NCI-H2081 treated with DMSO at 0.1 percent for 48 hours (cell line): ENCODE results near the gene MGAT5.

Experiments used
- DNase-seq: peaks from one replicate; lab custom pipeline; 2025; lab: John Stamatoyannopoulos, UW

Gene MGAT5

DNA sequence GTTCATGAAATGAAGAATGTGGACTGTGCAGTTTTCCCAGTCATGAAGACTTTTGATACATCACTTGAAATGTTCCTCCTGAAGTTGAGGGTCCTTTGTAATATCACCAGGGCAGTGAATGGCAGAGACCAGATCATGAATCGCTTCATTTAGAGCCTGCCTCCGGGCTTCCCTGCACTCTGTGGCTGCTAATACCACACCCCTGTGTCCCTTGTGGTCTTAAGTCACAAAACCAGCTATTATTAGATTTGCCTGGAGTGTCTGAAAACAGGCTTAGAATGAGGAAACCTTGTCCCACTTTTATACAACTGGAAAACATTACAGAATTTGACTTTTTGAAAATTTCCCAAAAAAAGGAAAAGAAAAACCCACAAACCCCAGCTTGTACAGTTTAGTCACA lies 147.9 kb downstream of the MGAT5 start:
- DNase-seq, result no peak

DNA sequence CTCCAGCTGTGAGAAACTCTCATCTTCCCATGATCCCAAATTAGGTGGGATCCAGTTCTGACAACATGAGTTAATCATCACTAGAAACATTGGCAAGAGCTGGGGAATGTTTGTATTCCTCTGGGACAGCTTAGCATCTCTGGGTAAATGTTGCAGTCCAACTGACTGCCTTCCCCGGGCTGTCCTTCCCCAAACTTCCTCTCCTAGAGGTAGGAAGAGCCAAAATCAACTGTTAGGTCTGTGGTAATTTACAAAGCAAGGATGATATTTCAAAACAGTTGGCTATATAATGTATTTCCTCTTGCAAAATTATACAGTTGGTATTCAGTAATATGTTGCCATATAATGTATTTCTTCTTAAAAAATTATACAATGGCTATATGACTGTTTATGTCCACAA lies 148.5 kb downstream of the MGAT5 start:
- DNase-seq, result no peak

GRCh38 chr2:134405611-134406081 lies 151.8 kb downstream of the MGAT5 start:
- no peak for DNase-seq

DNA sequence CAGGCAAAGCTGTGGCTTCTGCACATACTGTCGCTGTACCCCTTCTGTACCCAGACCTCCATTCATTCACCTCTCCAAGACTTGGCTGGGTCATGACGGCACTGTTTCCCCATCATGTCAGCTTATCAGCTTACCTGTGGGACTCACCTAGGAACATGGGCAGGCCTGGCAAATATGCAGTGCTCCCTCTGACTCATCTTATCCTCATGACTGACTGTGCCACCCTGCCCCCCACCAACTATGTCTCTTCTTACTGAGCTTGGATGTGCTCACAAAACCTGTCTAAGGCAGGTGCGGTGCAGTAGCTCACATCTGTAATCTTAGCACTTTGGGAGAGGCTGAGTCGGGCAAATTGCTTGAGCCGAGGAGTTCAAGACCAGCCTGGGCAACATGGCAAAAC lies 152.4 kb downstream of the MGAT5 start:
- DNase-seq, result no peak

DNA sequence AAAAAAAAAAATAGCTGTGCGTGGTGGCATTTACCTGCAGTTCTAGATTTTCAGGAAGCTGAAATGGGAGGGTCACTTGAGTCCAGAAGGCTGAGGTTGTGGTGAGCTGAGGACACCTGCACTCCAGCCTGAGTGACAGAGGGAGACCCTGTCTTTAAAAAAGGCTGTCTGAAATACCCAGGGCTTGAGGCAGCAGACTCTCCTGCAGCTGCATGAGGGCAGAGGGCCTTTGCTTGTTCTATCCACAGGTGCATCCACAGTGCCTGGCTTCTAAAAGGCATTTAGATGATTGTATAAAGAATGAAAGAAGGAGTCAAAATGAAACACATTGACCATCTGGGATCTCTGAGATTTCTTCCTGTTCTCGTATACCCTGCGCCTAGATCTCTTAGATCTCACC lies 152.9 kb downstream of the MGAT5 start:
- no peak for DNase-seq

DNA sequence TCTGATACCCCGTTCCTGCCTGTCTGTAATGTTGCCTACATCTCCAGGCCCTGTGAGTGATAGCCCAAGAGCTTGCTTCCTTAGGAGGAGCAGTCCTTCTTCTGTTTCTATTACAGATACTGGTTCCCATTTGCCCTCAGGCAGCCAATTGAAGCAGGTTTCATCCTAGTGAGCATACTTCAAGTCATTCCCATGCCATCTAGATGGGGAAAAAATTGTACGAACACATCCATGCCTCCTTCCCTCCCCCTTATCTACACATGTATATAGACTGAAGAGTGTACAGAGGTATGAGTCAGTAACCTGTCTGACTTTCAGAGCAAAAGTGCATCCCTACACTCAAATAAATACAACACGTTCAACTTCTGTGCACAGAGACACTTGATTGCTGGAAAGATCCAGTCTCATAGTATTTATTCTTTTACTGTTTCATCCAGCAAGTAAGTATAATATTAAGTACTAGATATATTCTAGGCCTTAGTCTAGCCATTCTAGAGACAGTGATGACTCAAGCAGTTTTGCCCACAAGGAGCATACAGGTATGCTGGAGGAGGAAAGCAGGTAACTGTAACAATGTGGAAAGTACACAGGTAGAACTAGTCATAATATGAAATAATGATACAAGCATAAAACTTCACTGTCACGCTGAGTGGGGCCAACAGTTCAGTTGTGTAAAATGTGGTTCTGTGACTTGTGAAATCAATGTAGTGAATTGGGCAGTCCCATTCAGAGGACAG lies 153.4 kb downstream of the MGAT5 start:
- DNase-seq, result no peak

- no peak for DNase-seq
Observed at GRCh38 chr2:134408386-134408785, 154.5 kb downstream of the MGAT5 start.

GRCh38 chr2:134408791-134409190 lies 154.9 kb downstream of the MGAT5 start:
- no peak for DNase-seq

DNA sequence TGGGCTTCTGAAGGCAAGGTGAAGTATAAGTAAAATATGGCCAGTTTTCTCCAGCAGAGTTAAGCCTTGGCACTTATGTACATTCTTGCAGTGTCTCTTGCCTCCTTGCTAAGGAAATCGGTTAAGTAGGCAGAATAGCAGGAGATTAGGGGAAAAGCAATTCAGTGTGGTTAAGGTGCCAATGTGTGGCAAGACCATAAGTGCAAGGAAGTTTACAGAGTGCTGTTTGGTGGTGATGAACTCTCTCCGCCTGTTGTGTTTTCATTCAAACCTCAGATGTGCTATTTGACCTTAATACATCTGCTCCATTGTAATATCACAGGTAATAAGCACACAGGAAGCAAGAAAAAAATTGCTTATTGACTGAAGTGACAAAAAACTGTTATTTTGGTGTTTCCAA lies 156.1 kb downstream of the MGAT5 start:
- DNase-seq, result no peak

GRCh38 chr2:134410831-134411231 lies 157.0 kb downstream of the MGAT5 start:
- DNase-seq, result no peak

DNA sequence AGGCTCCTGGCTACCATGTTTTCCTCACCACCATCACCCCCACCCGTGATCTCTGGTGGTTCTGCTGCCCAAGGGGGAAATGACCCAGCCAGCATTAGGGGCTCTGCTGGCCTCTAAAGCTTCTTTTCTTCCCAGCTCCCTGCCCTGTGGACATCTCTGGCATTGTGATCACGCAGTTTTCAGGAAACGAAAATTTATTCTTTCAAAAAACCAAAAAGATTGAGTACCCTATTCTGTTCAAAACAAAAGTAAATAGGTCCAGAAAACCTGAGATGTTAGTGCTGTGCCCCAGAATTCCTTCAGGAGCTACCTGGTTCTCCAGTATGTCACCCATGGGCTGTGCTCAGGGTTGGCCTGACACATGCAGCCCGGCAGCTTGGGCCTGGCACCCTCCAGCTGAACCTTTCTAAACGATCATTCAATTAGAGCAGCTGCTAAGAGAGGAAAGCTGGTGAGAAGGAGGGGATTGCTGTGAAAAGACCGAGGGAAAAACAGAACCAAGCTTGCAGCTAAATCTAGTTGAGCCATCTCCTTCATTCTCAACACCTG lies 157.5 kb downstream of the MGAT5 start:
- DNase-seq, result no peak

DNA sequence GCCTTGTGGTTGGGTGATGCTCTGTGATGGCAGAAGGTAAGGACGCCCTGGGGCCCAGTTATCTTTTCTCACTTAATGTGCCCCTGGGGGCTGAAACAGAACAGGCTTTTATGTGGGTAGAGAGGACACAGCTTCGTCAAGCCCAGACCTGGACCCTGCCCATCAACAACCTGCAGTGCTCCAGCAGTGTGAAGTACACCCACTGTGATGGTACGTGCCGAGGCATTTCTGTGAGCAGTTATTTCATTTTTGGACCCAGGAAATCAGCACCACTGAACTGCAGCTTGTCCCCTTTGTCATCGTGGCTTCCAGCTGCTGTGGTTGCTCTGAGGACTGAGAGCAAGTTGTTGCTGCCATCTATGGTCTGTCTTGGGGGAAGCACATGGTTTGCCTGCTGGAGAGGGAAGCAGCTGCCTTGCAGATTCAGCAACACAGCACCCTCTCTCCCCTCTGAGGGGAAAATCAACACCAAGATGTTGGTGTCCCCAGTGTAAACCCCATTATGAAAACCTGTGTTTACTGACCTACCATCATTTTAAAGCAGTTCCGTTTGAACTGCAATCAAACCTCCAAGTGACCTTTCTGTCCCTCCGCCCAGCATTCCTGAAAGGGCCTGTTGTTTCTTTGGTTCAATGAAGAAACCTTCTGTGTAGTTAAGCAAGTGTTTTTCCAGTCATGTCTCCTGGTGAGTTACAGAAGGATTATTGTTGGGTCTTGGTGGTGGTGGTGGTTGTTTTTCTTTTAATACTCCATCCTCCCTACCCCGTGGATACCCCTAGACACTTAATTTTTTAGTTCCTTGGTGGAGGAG lies 158.2 kb downstream of the MGAT5 start:
- peak; percentile 72 for DNase-seq

DNA sequence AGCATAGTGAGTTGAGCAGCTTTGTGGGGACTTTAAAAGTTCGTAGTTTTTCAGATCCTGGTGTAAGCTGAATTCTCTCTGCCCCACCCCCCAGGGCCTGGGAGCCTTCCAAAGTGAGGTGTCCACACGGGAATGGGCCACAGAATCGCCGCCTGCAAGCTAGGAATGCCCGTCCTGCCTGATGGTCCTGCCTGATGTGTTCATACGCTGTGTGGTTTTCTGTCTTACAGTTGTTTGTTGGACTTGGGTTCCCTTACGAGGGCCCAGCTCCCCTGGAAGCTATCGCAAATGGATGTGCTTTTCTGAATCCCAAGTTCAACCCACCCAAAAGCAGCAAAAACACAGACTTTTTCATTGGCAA lies 158.7 kb downstream of the MGAT5 start:
- DNase-seq, result no peak

DNA sequence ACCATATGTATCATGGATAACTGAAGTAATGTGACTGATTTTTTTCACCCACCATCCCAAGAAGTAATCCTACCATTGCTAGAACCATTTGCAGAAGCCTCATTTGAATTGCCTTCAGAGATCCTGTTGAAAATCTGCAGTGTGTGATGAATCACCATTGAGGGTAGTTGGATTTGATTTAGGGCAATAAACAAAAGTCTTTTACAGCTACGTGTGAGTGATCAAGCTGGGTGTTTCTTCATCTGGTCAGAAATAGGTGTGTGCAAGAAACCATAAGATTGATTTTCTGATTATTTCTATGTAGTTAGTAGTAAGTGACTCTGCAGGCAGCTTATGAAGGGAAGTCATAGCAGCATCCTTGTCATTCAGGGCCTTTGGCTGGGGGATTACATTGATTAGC lies 159.6 kb downstream of the MGAT5 start:
- DNase-seq, result no peak

DNA sequence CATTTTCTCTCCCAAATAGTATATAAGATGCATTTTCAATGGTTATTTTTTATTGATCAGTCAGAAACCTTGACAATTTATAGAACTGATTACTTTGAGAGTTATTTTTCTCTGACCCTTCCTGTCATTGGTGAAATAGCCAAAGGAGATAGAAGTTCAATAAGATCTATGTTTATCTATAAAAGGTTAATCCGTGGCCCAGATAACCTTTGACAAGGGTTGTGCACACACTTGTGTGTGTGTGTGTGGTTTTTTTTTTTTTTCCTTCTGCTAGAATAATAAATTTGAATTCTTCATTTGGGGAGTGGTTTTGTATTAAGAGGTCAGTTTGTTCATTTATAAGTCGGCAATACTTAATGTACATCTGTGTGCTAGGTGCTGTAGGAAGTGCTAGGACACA lies 160.0 kb downstream of the MGAT5 start:
- no peak for DNase-seq

DNA sequence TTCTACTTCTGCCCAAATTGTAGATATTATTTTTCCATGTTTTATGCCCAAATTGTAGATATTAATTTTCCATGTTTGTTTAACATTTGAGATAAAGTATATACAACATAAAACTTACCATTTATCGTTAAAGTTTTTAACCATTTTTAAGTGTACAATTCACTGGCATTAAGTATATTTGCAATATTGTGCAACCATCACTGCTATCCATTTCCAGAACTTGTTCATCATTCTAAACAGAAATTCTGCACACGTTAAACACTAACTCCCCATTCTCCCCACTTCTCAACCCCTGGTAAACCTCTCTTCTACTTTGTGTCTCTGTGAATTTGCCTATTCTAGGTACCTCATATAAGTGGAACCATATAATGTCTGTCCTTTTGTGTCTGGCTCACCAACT lies 162.1 kb downstream of the MGAT5 start:
- no peak for DNase-seq

DNA sequence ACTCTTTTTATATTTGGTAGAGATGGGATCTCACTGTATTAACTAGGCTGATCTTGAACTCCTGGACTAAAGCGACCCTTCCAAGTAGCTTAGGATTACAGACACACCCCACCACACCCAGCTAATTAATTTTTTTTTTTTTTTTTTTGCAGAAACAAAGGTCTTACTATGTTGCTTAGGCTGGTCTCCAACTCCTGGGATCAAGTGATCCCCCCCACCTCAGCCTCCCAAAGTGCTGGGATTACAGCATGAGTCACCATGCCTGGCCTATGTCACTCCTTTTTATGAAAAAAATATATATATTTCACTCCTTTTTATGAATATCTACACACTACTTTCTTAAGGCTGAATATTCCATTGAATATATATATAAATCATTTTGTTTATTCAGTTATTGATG lies 162.8 kb downstream of the MGAT5 start:
- no peak for DNase-seq

DNA sequence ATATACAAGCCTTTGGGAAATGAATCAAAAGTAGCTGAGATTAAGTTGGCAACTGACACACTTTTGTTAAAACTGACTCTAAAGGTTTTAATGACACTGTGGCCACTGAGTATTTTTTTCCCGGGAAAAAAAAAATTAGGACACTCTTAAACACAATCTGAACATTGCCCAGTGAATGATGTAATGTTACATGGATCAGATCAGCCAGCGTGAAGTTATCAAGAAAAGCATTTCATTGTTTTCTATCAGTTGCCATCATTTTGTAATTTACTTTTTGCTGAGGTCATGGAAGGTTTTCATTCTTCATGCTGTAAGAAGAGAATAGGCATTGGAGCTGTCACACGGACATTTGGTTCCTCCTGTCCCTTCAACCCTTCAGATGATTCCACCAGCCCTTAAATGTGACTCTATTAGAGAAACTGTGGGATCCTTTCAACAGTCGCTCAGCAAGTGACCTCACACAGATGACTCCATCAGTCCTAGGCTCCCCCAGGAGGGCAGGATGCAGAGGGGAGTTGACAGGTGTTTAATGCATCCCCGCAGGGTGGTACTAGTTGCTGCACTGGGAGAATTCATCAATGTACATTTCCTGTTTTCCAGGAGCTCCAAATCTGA lies 164.2 kb downstream of the MGAT5 start:
- no peak for DNase-seq

GRCh38 chr2:134420259-134420658 lies 166.4 kb downstream of the MGAT5 start:
- DNase-seq, result no peak

- DNase-seq, result no peak
Observed at GRCh38 chr2:134420920-134421319, 167.0 kb downstream of the MGAT5 start.

DNA sequence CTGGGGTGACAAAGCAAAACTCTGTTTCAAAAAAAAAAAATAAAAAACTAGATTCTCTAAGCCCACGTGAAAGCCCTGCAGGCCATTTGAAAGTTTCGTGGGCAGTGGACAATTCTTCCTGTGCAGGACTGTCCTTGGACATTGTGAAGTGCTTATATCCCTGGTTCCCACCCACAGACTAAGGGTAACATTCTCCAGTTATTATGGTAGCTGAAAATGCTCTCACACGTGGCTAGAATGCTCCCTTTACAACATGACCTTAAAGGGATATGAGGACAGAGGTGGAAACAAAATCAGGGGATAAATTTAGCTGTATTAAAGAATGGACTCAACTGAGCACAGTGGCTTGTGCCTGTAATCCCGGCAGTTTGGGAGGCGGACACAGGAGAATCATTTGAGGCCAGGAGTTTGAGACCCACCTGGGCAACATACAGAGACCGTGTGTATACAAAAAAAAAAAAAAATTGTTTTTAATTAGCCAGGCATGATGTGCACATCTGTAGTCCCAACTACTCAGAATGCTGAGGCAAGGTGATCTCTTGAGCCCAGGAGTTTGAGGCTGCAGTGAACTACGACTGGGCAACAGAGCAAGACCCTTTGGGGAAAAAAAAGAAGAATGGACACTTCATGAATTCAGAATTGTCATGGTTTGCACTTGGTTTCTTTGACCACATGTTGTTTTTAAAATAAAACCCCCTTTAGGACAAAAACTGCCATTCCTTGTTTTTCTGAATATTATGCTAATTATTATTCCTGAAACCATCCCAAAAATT lies 167.9 kb downstream of the MGAT5 start:
- DNase-seq, result no peak
